H1 (cell line): ENCODE measurements around the gene PXK. TPM values are rescaled to one million over a fixed set of nuclear protein-coding genes. Genes with fewer than 3 reads are reported as not detected.

Experiments used
- CTCF ChIA-PET: fragments of 300-600 bp; sonication (Branson Sonifier 250); formaldehyde crosslinking; loops from one replicate; lab custom pipeline; 2021; ENCODE audit not compliant: partially characterized antibody; lab: Charles Lee
- POLR2A ChIA-PET: fragments of 300-600 bp; sonication (Branson Sonifier 250); formaldehyde crosslinking; loops from one replicate; lab custom pipeline; 2021; ENCODE audit warnings: inconsistent platforms; ENCODE audit not compliant: partially characterized antibody; lab: Charles Lee
- DNase-seq, 2 experiments: peaks; one replicate each; pipeline versions ENCODE4 v3.0.0 to v3.0.0-alpha.2; 2010 to 2022; ENCODE audit warnings: low spot score in 2 of 2, low read depth in 1 of 2, mixed read lengths in 1 of 2
- FAIRE-seq: peaks from 2 replicates; lab custom pipeline; 2011; peaks lifted over from hg19 to GRCh38; lab: Jason Lieb, UNC
- H2AFZ ChIP-seq: 2 replicates; pipeline ENCODE4 v1.8.1; 2012; ENCODE audit warnings: low read length, inconsistent platforms
- H2AK5ac ChIP-seq: 2 replicates; pipeline ENCODE4 v1.6.1; 2013; ENCODE audit warnings: low read depth, low read length
- H2BK120ac ChIP-seq: replicated peaks from 2 replicates; pipeline ENCODE3; 2013; ENCODE audit warnings: low read depth, low read length, inconsistent platforms
- H2BK12ac ChIP-seq: 2 replicates; pipeline ENCODE4 v1.6.1; 2013; ENCODE audit warnings: low read depth, low read length
- H2BK15ac ChIP-seq: 2 replicates; pipeline ENCODE4 v1.6.1; 2013; ENCODE audit warnings: low read length
- H2BK20ac ChIP-seq: 2 replicates; pipeline ENCODE4 v1.6.1; 2013; ENCODE audit warnings: low read length
- H2BK5ac ChIP-seq: 2 replicates; pipeline ENCODE4 v1.6.1; 2013; ENCODE audit warnings: low read depth, low read length
- H3K14ac ChIP-seq: 2 replicates; pipeline ENCODE4 v1.6.1; 2013; ENCODE audit warnings: inconsistent platforms; ENCODE audit not compliant: insufficient read length
- H3K18ac ChIP-seq: 2 replicates; pipeline ENCODE4 v1.6.1; 2013; ENCODE audit warnings: low read length; ENCODE audit errors: extremely low read depth
- H3K23ac ChIP-seq: 2 replicates; pipeline ENCODE4 v1.6.1; 2013; ENCODE audit warnings: inconsistent platforms; ENCODE audit not compliant: insufficient read length
- H3K23me2 ChIP-seq: 2 replicates; pipeline ENCODE4 v1.6.1; 2013; ENCODE audit warnings: low read depth, low read length
- H3K27ac ChIP-seq: 2 replicates; pipeline ENCODE4 v1.6.1; 2011; ENCODE audit warnings: low read depth, low read length, inconsistent platforms
- H3K27me3 ChIP-seq, 4 experiments: replicated peaks in 1 of 4; 1 replicate in 1 of 4; 2 replicates in 3 of 4; pipeline versions ENCODE4 v1.6.1 to v1.8.1; 2011 to 2013; ENCODE audit warnings: low read length in 3 of 4, mild to moderate bottlenecking in 3 of 4, inconsistent platforms in 2 of 4, mixed read lengths in 2 of 4, moderate library complexity in 1 of 4; ENCODE audit not compliant: control insufficient read depth in 3 of 4, insufficient read depth in 3 of 4; ENCODE audit errors: extremely low read depth in 1 of 4
- H3K36me3 ChIP-seq, 4 experiments: 2 replicates each; pipeline versions ENCODE4 v1.6.1 to v1.8.1; 2011 to 2013; ENCODE audit warnings: mild to moderate bottlenecking in 4 of 4, low read length in 3 of 4, moderate library complexity in 2 of 4, control low read depth in 1 of 4, inconsistent platforms in 1 of 4; ENCODE audit not compliant: insufficient read depth in 4 of 4, control insufficient read depth in 2 of 4
- H3K4ac ChIP-seq: replicated peaks from 2 replicates; pipeline ENCODE3; 2013; ENCODE audit warnings: low read length, low read depth, mixed read lengths, inconsistent platforms; ENCODE audit not compliant: insufficient read length
- H3K4me1 ChIP-seq, 4 experiments: replicated peaks in 1 of 4; 1 replicate in 1 of 4; 2 replicates in 3 of 4; pipeline versions ENCODE4 v1.6.1 to v1.8.1; 2011 to 2013; ENCODE audit warnings: low read length in 3 of 4, inconsistent platforms in 2 of 4, mixed read lengths in 1 of 4; ENCODE audit not compliant: insufficient read depth in 4 of 4, control insufficient read depth in 3 of 4
- H3K4me2 ChIP-seq, 2 experiments: 2 replicates each; pipeline versions ENCODE4 v1.6.1 to v1.8.1; 2011 to 2013; ENCODE audit warnings: low read depth in 2 of 2, low read length in 2 of 2, control low read depth in 1 of 2, inconsistent platforms in 1 of 2, mild to moderate bottlenecking in 1 of 2; ENCODE audit not compliant: insufficient read depth in 1 of 2
- H3K4me3 ChIP-seq, 4 experiments: fragments of 200-600, 300-600 bp in 1 of 4; sonication (generic), shearing (Covaris generic), sonication (Bioruptor Twin) in 1 of 4; 2 replicates each; pipeline versions ENCODE4 v1.5.1 to v1.8.1; 2011 to 2016; ENCODE audit warnings: low read length in 4 of 4, low read depth in 3 of 4, control low read depth in 2 of 4, inconsistent platforms in 2 of 4, mild to moderate bottlenecking in 2 of 4, mixed read lengths in 1 of 4, moderate library complexity in 1 of 4; ENCODE audit not compliant: insufficient read depth in 2 of 4; ENCODE audit errors: extremely low read depth in 1 of 4
- H3K56ac ChIP-seq: replicated peaks from 2 replicates; pipeline ENCODE3; 2013; ENCODE audit warnings: low read depth, mild to moderate bottlenecking, mixed read lengths, low read length, inconsistent platforms; ENCODE audit not compliant: insufficient read length
- H3K79me1 ChIP-seq: 2 replicates; pipeline ENCODE4 v1.6.1; 2013; ENCODE audit warnings: low read depth, low read length, control low read depth
- H3K79me2 ChIP-seq, 2 experiments: 2 replicates each; pipeline versions ENCODE4 v1.6.1 to v1.8.1; 2012 to 2013; ENCODE audit warnings: low read length in 2 of 2, mild to moderate bottlenecking in 2 of 2, inconsistent platforms in 1 of 2; ENCODE audit not compliant: insufficient read depth in 2 of 2, control insufficient read depth in 1 of 2
- H3K9ac ChIP-seq, 4 experiments: replicated peaks in 1 of 4; 1 replicate in 1 of 4; 2 replicates in 3 of 4; pipeline versions ENCODE4 v1.6.1 to v1.8.1; 2011 to 2013; ENCODE audit warnings: low read depth in 3 of 4, low read length in 3 of 4, control low read depth in 2 of 4, mild to moderate bottlenecking in 2 of 4, moderate library complexity in 2 of 4, inconsistent platforms in 1 of 4; ENCODE audit errors: extremely low read depth in 1 of 4
- H3K9me3 ChIP-seq, 2 experiments: 2 replicates each; pipeline versions ENCODE4 v1.6.1 to v1.8.1; 2012 to 2013; ENCODE audit warnings: mild to moderate bottlenecking in 2 of 2, moderate library complexity in 2 of 2, control low read depth in 1 of 2, inconsistent platforms in 1 of 2, low read depth in 1 of 2, low read length in 1 of 2, mixed read lengths in 1 of 2; ENCODE audit not compliant: insufficient read depth in 2 of 2
- H4K20me1 ChIP-seq, 2 experiments: replicated peaks in 1 of 2; 2 replicates each; pipeline versions ENCODE3 to v1.8.1; 2011 to 2013; ENCODE audit warnings: inconsistent platforms in 2 of 2, low read length in 2 of 2, mild to moderate bottlenecking in 1 of 2; ENCODE audit not compliant: insufficient read depth in 2 of 2, control insufficient read depth in 1 of 2
- H4K5ac ChIP-seq: 2 replicates; pipeline ENCODE4 v1.6.1; 2013; ENCODE audit warnings: low read length, low read depth, mixed read lengths, inconsistent platforms; ENCODE audit not compliant: insufficient read length
- H4K8ac ChIP-seq: 2 replicates; pipeline ENCODE4 v1.8.0; 2013; ENCODE audit warnings: mild to moderate bottlenecking, moderate library complexity, low read length, inconsistent platforms; ENCODE audit not compliant: insufficient read depth; ENCODE audit errors: extremely low read depth
- H4K91ac ChIP-seq: replicated peaks from 2 replicates; pipeline ENCODE3; 2013; ENCODE audit warnings: low read length, mixed read lengths, inconsistent platforms; ENCODE audit not compliant: insufficient read length
- CBX5 ChIP-seq: fragments of 300-800, 300-1000 bp; sonication (generic); IDR thresholded peaks from 2 replicates; pipeline ENCODE4 v1.7.1; 2016; ENCODE audit warnings: antibody characterized with exemption, low read length, low read depth
- CREB1 ChIP-seq: IDR thresholded peaks from 2 replicates; pipeline ENCODE4 v1.6.1; 2012; ENCODE audit warnings: inconsistent platforms
- KDM5A ChIP-seq: fragments of 200-600 bp; IDR thresholded peaks from 2 replicates; pipeline ENCODE4 v1.7.1; 2012; ENCODE audit warnings: mild to moderate bottlenecking, low read length, inconsistent platforms, mixed read lengths
- POLR2A ChIP-seq, 2 experiments: IDR thresholded peaks; 1 replicate in 1 of 2; 2 replicates in 1 of 2; pipeline ENCODE4 v1.6.1; 2011; ENCODE audit warnings: low read depth in 2 of 2, low read length in 2 of 2, mild to moderate bottlenecking in 2 of 2; ENCODE audit errors: control extremely low read depth in 1 of 2
- RBBP5 ChIP-seq: IDR thresholded peaks from 2 replicates; pipeline ENCODE4 v1.7.1; 2012; ENCODE audit warnings: low read depth, mild to moderate bottlenecking, inconsistent platforms, low read length, moderate library complexity, borderline replicate concordance
- SRF ChIP-seq: IDR thresholded peaks from 2 replicates; pipeline ENCODE4 v1.6.1; 2011; ENCODE audit warnings: mild to moderate bottlenecking, low read depth, low read length, moderate library complexity
- TEAD4 ChIP-seq: IDR thresholded peaks from 2 replicates; pipeline ENCODE4 v1.6.1; 2012; ENCODE audit warnings: low read depth, low read length, inconsistent platforms, mixed read lengths
- WGBS, 2 experiments: shearing (Covaris generic) in 1 of 2; methylation state at CpG; one replicate each; pipeline versions ENCODE4 v1.1.6 to v1.1.7; 2013 to 2015; ENCODE audit warnings: low lambda C conversion rate in 2 of 2, mixed read lengths in 2 of 2, inconsistent platforms in 1 of 2, low coverage in 1 of 2, missing lambda C conversion rate in 1 of 2; ENCODE audit not compliant: insufficient replicate concordance in 2 of 2, insufficient coverage in 1 of 2, insufficient read length in 1 of 2; ENCODE audit errors: extremely low coverage in 1 of 2, missing lambda C conversion rate in 1 of 2; 5-methylcytosine and 5-hydroxymethylcytosine counted together
- polyA plus RNA-seq, 7 experiments: library from polyadenylated mRNA; depleted of rRNA in 3 of 7; stranded (reverse) in 5 of 7; unstranded in 2 of 7; fragments of >200 nt in 5 of 7; fragments of 200-250 nt in 2 of 7; gene quantifications; 1 replicate in 5 of 7; 2 replicates in 1 of 7; 4 replicates in 1 of 7; pipeline versions ENCODE4 v1.2.1 to v1.2.3, GENCODE V29; 2011 to 2013; ENCODE audit warnings: missing spikeins in 2 of 7, mixed read lengths in 2 of 7
- total RNA-seq: library from RNA; stranded (reverse); fragmentation: NEBNext Ultra II Directional; extraction: Animal tissue kit (Norgen Biotek cat#: 25700); gene quantifications from 2 replicates; pipeline ENCODE4 v1.2.1, GENCODE V29; 2021
- TF ChIP-seq, protein P1 (sequence below): IDR thresholded peaks from 2 replicates; pipeline ENCODE4 v1.6.1; 2012; ENCODE audit warnings: low read length, inconsistent platforms

Gene PXK
- total and polyA plus RNA-seq, 2 of the 8 experiments (the other 6 are each of a cell fraction or from before 2014, with no cell fraction given): 3.5 to 7.1 TPM

DNA sequence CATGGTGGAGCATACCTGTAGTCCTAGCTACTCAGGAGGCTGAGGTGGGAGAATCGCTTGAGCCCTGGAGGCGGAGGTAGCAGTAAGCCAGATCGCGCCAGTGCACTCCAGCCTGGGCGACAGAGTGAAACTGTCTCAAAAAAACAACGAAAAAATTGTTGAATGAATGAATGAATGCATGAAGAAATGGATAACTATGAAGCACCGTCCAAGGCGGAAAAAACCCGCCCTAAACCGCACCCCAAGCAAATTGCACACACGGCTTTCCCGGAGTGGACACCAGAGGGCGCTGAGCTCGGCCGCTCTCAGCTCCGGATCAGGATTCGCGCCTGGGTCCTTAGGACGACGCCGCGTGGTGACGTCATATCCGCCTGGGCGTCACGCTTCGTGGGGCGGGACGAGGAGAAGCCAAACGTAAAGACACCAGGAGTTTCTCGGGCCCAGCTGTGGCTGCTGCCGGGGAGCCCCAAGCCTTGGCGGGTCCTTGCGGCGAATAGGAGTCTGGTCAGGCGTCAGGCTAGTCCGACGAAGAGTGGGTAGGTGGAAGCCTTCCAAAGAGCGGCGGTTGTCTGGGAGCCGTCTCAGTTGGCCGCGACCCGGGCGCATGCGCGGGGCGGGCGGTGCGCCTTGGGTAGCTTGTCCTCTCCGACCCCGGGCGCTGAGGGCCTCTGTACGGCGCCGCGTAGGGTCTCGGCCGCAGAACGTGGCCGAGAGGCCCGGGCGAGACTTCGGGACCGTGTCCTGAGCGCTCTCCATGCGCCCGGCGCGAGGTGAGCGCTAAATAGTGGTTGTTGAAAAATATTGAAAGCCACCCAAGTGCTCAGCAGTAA lies 26.6 kb upstream of the PXK start, which contains the start of the genes HTD2 and RPP14:
Gene HTD2 (plus strand): TSS at position 639 of the 830 bp plus-strand sequence. CDS start 11,094 bp downstream, outside the sequence.
Gene RPP14 (plus strand): TSS at position 364 of the 830 bp plus-strand sequence. CDS start 4,085 bp downstream, outside the sequence.
- Histone ChIP-seq H3K79me1 (peaks cover 6% of the 10 kb centered on the region), H2BK5ac (peak within 1 kb of the TSS; percentile 97), H2BK15ac (peak within 1 kb of the TSS; percentile 61), H2BK20ac (no peak within 1 kb of the TSS), H3K36me3 (peaks cover 2 to 14% (median 10%) of the 10 kb centered on the region in 4 experiments; a peak in 7 of 8 replicates), H4K8ac (peak within 1 kb of the TSS; percentile 99; the same call in 1 of the 2 replicates), H3K14ac (no peak within 1 kb of the TSS), H3K4me1 (no peaks in the 10 kb centered on the region), H4K20me1 (peaks cover 8 to 11% of the 10 kb centered on the region in 2 experiments), H4K5ac (peak within 1 kb of the TSS; percentile 96), H3K23ac (no peak within 1 kb of the TSS), H3K18ac (peak within 1 kb of the TSS; percentile 99), H3K79me2 (peaks cover 22 to 38% of the 10 kb centered on the region in 2 experiments), H3K27me3 (no peaks in the 10 kb centered on the region; a peak in 1 of 7 replicates), H3K56ac (peak within 1 kb of the TSS; percentile 97), H3K9me3 (no peaks in the 10 kb centered on the region), H2BK120ac (no peak within 1 kb of the TSS), H3K4me2 (peak within 1 kb of the TSS; percentile 89 to 94), H3K4ac (no peak within 1 kb of the TSS), H2AFZ (peak within 1 kb of the TSS; percentile 79; the same call in 1 of the 2 replicates), H2AK5ac (no peak within 1 kb of the TSS; the same call in 1 of the 2 replicates), H3K4me3 (peak within 1 kb of the TSS; percentile 82 to 95 (median 93)), H2BK12ac (peak within 1 kb of the TSS; percentile 50; the same call in 1 of the 2 replicates), H3K27ac (peak within 1 kb of the TSS; percentile 97), H3K23me2 (peaks cover 5% of the 10 kb centered on the region; the same call in 1 of the 2 replicates), H4K91ac (peak within 1 kb of the TSS; percentile 69), H3K9ac (peak within 1 kb of the TSS; percentile 91 to 98 (median 96))
- FAIRE-seq: peak; percentile 57
- CTCF ChIA-PET: interaction anchor here (0.6 to 14.4 kb wide), 62 partner anchors 9 to 324 kb away, joined by 3 to 128 read pairs (median 4); partner anchors contain the start of genes ABHD6, DNASE1L3 and PXK
- POLR2A ChIA-PET: interaction anchor here (0.6 to 4.4 kb wide), 33 partner anchors 13 to 355 kb away, joined by 3 to 64 read pairs (median 4); partner anchors contain the start of gene ABHD6
- WGBS, 2 experiments: 8% methylated on average over 64 of the region's 71 CpGs; no CpG with 5 or more reads in 1 of the 2 experiments
- peak; percentile 90 to 99 for DNase-seq
- TF ChIP-seq RBBP5 (peak; percentile 52; the same call in 1 of the 2 replicates), SRF (0 out of 2 replicates have a peak, but pooled peaks have one; percentile 17), TEAD4 (no peak), KDM5A (0 out of 2 replicates have a peak, but pooled peaks have one; percentile 41), POLR2A (IDR thresholded peaks at IDR 0.05; ENCODE audit: control extremely low read depth in 1 of 2, low read depth in 2 of 2, low read length in 2 of 2) (peak; percentile 75 to 96), CBX5 (no peak), CREB1 (peak; percentile 98)
- TF ChIP-seq, protein P1, sequence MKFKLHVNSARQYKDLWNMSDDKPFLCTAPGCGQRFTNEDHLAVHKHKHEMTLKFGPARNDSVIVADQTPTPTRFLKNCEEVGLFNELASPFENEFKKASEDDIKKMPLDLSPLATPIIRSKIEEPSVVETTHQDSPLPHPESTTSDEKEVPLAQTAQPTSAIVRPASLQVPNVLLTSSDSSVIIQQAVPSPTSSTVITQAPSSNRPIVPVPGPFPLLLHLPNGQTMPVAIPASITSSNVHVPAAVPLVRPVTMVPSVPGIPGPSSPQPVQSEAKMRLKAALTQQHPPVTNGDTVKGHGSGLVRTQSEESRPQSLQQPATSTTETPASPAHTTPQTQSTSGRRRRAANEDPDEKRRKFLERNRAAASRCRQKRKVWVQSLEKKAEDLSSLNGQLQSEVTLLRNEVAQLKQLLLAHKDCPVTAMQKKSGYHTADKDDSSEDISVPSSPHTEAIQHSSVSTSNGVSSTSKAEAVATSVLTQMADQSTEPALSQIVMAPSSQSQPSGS: peak; percentile 90
